Astrocyte of the hippocampus (primary cell): Measurements from ENCODE around the gene SHLD1.

ENCODE experiments used
- DNase-seq: peaks from one replicate; pipeline ENCODE4 v3.0.0; 2011; ENCODE audit warnings: low read depth, low spot score

SHLD1 gene

GRCh38 chr20:5845681-5846615 lies 95.7 kb downstream of the SHLD1 start:
- DNase-seq: peak; percentile 49

- peak; percentile 65 for DNase-seq
Observed at GRCh38 chr20:5848711-5849505, 98.7 kb downstream of the SHLD1 start.

GRCh38 chr20:5855939-5856338 lies 105.7 kb downstream of the SHLD1 start:
- DNase-seq: no peak

GRCh38 chr20:5859608-5860007 lies 109.4 kb downstream of the SHLD1 start:
- no peak for DNase-seq

- DNase-seq: no peak
Observed at GRCh38 chr20:5862703-5863039, 112.5 kb downstream of the SHLD1 start.

GRCh38 chr20:5863040-5863833 lies 113.0 kb downstream of the SHLD1 start:
- no peak for DNase-seq

- no peak for DNase-seq
Observed at GRCh38 chr20:5864428-5864827, 114.2 kb downstream of the SHLD1 start.

- DNase-seq: no peak
Observed at GRCh38 chr20:5864873-5865587, 114.8 kb downstream of the SHLD1 start.

GRCh38 chr20:5865604-5866003 lies 115.4 kb downstream of the SHLD1 start:
- no peak for DNase-seq

GRCh38 chr20:5870568-5870981 lies 120.4 kb downstream of the SHLD1 start:
- no peak for DNase-seq

- no peak for DNase-seq
Observed at GRCh38 chr20:5871459-5872410, 121.5 kb downstream of the SHLD1 start.

- no peak for DNase-seq
Observed at GRCh38 chr20:5877128-5877527, 126.9 kb downstream of the SHLD1 start.

- DNase-seq: no peak
Observed at GRCh38 chr20:5880326-5880725, 130.1 kb downstream of the SHLD1 start.

GRCh38 chr20:5881703-5882102 lies 131.5 kb downstream of the SHLD1 start:
- no peak for DNase-seq

GRCh38 chr20:5882166-5882565 lies 132.0 kb downstream of the SHLD1 start:
- no peak for DNase-seq

GRCh38 chr20:5884465-5885335 lies 134.5 kb downstream of the SHLD1 start:
- no peak for DNase-seq

GRCh38 chr20:5885866-5886265 lies 135.7 kb downstream of the SHLD1 start:
- no peak for DNase-seq

- DNase-seq: peak; percentile 17
Observed at GRCh38 chr20:5886788-5887187, 136.6 kb downstream of the SHLD1 start.

GRCh38 chr20:5887386-5887785 lies 137.2 kb downstream of the SHLD1 start:
- no peak for DNase-seq
